GM23338 (cell line): ENCODE measurements around the gene ITFG1.
"Not testable (repeated sequence)": the region's sequence is repeated elsewhere in the genome, so short reads cannot be mapped to it uniquely, and the experiment has no call there.

Experiments used
- CREB1 ChIP-seq: fragments of 250-450 bp; sonication (Bioruptor Pico); IDR thresholded peaks from 2 replicates; pipeline ENCODE4 v1.5.0; 2020; ENCODE audit warnings: low read depth, mild to moderate bottlenecking, moderate library complexity
- CTCF ChIP-seq, 2 experiments: fragments of 200-600 bp in 1 of 2; sonication (generic) in 1 of 2; conservative IDR thresholded peaks; 2 replicates each; pipeline versions ENCODE4 v1.5.1 to v1.6.1; 2016 to 2017; ENCODE audit warnings: antibody characterized with exemption in 2 of 2, low read depth in 2 of 2, mild to moderate bottlenecking in 2 of 2, moderate library complexity in 1 of 2
- EZH2 ChIP-seq: fragments of 200-600 bp; sonication (generic); IDR thresholded peaks from one replicate; pipeline ENCODE4 v1.8.0; 2017; ENCODE audit warnings: antibody characterized with exemption, mild to moderate bottlenecking, low read depth; ENCODE audit not compliant: unreplicated experiment
- EZH2phosphoT487 ChIP-seq: fragments of 200-600 bp; sonication (generic); IDR thresholded peaks from one replicate; pipeline ENCODE4 v1.8.1; 2018; ENCODE audit warnings: antibody characterized with exemption; ENCODE audit not compliant: unreplicated experiment
- POLR2AphosphoS5 ChIP-seq: IDR thresholded peaks from 2 replicates; pipeline ENCODE4 v1.6.1; 2016; ENCODE audit warnings: antibody characterized with exemption, low read depth
- TF ChIP-seq, protein P1 (sequence below): IDR thresholded peaks from one replicate; pipeline ENCODE4 v1.6.1; 2018; ENCODE audit warnings: antibody characterized with exemption; ENCODE audit not compliant: unreplicated experiment

DNA sequence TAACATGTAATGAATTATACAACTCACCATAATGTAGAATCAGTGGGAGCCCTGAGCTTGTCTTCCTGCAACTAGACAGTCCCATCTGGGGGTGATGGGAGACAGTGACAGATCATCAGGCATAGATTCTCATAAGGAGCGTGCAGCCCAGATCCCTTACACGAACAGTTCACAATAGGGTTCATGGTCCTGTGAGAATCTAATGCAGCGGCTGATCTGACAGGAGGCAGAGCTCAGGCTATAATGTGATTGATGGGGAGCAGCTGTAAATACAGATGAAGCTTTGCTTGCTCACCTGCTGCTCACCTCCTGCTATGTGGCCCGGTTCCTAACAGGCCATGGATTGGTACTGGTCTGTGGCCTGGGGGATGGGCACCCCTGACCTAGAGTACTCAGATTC, 257.4 kb downstream of the ITFG1 start:
- TF ChIP-seq CTCF (conservative IDR thresholded peaks at IDR 0.05; ENCODE audit: low read depth in 2 of 2); EZH2phosphoT487; POLR2AphosphoS5; EZH2; CREB1 (CRISPR knock-in tag): not testable (repeated sequence)
- TF ChIP-seq, protein P1, sequence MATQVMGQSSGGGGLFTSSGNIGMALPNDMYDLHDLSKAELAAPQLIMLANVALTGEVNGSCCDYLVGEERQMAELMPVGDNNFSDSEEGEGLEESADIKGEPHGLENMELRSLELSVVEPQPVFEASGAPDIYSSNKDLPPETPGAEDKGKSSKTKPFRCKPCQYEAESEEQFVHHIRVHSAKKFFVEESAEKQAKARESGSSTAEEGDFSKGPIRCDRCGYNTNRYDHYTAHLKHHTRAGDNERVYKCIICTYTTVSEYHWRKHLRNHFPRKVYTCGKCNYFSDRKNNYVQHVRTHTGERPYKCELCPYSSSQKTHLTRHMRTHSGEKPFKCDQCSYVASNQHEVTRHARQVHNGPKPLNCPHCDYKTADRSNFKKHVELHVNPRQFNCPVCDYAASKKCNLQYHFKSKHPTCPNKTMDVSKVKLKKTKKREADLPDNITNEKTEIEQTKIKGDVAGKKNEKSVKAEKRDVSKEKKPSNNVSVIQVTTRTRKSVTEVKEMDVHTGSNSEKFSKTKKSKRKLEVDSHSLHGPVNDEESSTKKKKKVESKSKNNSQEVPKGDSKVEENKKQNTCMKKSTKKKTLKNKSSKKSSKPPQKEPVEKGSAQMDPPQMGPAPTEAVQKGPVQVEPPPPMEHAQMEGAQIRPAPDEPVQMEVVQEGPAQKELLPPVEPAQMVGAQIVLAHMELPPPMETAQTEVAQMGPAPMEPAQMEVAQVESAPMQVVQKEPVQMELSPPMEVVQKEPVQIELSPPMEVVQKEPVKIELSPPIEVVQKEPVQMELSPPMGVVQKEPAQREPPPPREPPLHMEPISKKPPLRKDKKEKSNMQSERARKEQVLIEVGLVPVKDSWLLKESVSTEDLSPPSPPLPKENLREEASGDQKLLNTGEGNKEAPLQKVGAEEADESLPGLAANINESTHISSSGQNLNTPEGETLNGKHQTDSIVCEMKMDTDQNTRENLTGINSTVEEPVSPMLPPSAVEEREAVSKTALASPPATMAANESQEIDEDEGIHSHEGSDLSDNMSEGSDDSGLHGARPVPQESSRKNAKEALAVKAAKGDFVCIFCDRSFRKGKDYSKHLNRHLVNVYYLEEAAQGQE: not testable (repeated sequence)
